ENCODE measurements around the gene LIPI.
"Not testable (repeated sequence)": the region's sequence is repeated elsewhere in the genome, so short reads cannot be mapped to it uniquely, and the experiment has no call there.

LIPI gene

DNA sequence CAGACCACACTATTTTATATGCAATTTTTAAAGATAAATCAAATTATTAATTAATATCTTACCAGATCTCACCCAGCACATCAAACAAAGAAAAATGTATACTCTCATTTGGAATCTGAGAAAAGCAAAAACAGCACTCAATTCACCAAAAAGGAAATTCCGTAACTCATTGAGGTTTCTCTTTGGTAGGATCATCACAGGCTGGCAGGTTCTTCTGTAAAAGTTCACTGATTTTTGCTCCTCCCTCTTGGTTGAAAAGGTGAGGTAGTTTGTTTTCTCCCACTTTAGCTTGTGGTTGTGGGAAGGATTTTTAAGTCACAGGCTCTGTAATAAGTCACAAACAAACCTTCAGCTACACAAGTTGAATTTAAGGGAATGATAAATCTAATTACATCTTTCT, at the start of gene LIPI:
Gene LIPI, minus strand, starts transcription at position 218 of the 400 bp plus-strand sequence. Its CDS starts 110 bp downstream, at position 108.
- DNase-seq: no peak

DNA sequence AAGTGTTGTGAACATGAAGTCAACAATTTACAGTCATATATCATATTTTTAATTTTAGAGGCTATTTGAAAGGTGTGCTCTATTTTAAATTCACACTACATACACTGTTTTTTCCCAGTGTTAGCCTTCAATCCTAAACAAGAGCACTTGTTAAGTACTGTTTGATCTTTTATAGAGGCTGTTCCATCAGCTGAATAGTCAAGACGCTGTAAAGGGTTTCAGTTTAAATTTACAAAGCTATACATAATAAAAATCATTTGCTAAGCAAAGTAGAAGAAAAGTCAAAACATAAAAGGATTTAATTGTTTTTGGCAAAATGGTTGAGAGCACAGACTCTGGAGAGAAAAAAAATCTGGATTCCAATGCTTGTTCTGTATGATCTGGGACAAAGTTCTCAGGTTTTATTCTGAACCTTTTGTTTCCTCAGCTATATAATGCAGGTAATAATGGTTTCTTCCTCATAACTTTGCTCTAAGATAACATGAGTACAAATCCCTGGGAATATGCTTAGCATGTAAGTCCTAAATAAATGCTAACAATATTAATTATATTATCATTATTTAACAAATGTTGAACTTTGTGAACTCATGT, 49.5 kb upstream of the LIPI start:
- no peak for DNase-seq

DNA sequence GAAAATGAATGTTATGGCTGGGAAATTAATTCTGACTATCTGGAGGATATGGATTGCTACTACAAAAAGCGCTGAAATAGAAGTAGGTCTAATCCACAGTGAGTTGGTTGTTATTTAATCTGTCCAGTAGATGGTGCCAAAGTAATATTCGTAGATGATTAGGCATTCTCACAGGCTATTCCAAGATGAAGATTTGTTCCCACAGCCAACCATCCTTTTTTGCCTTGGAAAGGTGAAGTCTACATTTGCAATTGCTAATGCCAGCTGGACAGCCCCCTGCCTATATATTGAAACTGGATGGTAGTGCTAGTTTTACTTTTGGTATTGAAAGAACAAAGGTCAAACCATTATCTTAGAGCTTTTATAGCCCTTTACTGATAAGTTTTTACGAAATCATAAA, 49.0 kb upstream of the LIPI start:
- peak in 1 of 2 experiments; percentile 37 for DNase-seq

DNA sequence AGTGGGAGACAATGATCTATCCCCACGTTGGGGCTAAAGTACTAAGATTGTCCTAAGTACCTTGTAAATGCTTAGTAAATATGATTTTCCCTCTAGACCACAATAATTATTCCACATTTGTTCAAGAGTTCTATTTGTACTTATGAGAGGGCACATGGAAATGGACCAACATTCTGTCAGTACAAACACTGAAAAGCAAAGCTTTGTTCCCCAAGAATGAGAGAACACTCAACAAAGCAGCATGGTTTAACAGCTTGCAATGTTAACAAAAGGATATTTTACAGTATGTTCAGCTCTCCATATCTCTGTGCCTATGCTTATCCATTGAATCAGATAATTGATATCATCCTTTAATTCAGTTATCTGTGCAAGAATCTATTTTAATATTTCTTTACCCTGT, 40.6 kb upstream of the LIPI start:
- peak in 1 of 2 experiments; percentile 16 for DNase-seq

DNA sequence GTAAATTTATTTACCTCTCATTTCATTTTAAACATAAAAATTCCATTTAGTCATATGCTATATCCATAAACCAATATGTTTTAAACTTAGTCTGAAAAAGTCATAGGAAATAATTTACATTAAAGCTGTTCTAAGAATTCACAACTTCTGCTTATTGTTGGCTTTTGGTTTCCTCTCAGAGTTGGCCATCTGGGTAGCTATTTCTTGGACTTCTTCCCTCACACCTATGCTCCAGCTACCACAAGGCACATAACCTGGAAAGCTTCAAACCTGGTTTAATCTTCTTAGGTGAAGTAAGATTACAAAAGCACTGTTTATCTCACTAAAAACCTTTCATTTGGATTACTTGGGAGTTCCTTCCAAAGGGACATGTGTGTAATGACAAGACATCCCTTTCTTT, 35.0 kb upstream of the LIPI start:
- no peak for DNase-seq

DNA sequence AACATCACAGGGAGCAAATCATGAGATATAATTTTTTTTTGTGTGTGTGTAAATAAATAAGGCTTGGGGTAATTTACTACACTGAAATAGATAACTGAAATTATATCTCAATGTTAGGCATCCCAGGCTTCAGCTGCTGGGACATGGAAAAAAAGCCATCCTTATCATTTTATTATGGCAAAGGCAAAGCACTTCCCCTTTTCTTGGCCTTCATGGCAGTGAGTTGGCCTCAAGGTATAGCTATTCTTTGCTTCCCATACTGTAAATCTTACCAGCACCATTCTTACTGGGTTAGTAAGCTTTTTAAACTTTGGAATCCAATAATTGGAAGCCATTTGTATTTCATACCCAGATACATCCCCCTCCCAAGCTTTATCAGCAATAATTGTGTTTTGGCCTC, 34.2 kb upstream of the LIPI start:
- no peak for DNase-seq

DNA sequence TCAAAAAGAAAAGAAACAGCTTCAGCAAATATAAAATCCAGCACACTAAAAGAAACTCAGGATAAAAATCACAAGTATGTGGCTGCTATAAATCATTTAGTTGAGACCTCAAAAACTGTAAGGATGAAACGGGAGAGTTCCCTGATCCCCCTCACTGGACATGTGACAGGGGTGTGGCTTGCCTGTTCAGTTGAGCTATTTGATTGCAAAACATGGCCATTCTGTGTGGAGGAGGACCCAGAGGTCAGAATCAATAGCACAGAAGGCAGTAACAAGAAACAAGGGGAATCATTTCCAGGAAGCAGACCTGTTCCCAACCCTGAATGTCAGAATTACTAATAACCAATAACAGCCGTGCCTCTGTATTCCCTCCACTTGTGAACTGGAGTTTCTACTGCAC, 33.1 kb upstream of the LIPI start:
- no peak for DNase-seq

DNA sequence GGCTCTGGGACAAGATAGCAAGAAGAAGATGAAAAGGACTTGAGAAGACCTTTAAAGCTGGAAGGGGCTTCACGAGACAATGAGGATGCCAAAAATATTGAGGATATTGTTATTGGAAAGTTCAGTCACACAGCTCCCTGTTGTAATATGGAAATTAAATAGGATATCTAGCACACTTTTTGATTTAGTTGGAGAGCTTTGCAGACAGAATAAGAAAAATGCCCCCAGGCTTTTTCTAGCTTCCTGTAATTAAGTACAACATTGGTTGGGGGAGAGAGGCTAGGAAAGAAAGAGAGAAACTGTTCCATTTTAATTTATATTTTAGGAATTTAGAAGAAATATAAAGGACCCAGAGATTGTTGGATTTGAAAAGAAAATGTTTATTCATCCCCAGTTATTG, 32.7 kb upstream of the LIPI start:
- no peak for DNase-seq

DNA sequence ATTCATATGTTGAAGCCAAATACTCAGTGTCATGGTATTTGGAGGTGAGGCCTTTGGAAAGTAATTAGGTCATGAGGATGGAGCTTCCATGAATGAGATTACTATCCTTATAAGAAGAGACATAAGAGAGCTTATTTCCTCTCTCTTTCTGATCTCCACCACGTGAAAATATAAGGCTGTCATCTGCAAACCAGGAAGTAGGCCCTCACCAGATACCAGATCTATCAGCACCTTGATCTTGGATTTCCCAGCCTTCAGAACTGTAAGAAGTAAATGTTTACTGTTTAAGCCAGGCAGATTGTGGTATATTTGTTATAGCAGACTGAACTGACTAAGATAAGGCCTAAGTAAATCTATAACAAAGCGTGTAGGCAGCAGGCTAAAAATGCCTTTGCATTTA, 30.5 kb upstream of the LIPI start:
- DNase-seq: no peak

DNA sequence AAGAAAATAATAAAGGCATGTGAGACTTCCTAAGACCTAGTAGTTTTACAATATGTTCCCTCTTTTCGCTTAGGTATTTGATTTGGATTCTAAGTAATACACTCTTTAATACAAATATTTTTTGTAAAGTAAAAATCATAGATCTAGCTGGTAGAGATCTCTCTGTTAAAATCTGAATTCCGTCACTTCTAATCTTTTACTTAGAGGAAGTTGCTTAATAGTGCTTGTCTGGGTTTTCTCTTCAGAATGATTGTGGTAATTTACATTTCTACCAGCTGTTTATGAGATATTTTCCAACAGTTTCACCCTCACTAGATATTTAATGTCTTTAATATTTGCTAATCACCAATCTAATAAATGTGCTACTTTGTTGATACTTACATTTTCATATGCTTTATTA, 28.5 kb upstream of the LIPI start:
- no peak for DNase-seq

DNA sequence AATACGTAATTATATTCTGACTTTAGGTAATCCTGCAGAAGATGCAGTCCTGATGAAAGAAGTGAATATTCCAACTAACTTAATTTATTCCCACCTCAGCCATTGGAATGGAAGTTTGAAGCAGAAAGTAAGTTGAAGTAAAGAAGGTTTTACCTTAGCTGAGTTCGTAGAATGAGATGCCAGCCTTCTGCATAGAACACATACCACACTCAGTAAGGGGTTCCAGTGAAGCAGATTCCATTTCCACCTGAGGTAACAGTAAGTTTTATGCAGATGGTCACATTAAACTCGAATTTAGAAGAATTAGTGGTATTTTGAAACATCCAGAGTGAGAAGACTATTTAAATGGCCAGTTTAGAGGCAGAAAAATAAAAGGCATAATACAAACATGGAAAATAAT, 25.4 kb upstream of the LIPI start:
- no peak for DNase-seq

DNA sequence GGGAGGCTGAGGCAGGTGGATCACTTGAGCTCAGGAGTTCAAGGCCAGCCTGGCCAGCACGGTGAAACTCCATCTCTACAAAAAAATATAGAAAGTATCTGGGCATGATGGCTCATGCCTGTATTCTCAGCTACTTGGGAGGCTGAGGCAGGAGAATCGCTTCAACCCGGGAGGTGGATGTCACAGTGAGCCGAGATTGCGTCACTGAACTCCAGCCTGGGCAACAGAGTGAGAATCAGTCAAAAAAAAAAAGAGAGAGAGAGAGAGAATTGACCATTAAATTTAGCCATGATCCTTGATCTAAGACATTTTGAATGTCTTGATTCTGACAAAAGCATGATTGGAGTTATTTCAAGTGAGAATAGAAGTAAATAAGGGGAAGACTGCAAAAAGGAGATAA, 24.3 kb upstream of the LIPI start:
- no peak for DNase-seq

DNA sequence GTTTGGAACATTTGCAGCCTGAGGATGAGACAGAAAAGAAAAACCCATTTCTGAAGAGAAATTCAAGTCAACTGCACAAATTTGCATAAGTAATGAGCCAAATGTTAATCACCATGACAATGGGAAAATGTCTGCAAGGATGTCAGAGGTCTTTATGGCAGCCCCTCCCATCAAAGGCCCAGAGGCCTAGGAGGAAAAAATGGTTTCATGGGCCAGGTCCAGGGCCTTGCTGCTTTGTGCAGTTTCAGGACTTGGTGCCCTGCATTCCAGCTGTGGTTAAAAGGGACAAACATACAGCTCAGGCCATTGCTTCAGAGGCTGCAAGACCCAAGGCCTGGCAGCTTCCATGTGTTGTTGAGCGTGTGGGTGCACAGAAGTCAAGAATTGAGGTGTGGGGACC, 18.6 kb upstream of the LIPI start:
- no peak for DNase-seq

DNA sequence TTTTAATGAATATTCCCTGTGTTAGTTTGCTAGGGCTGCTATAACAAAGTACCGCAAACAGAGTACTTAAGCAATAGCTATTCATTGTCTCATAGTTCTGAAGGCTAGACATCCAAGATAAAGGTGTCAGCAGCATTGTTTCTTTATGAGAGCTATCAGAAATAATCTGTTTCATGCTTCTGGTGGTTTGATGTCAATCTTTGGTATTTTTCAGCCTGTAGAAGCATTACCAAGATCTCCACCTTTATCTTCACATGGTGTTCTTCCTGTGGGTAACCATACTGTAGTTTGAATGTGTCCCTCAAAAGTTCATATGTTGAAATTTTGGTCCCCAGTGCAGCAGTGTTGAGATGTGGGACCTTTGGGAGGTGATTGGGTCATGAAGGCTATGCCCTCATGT, 12.6 kb upstream of the LIPI start:
- no peak for DNase-seq

DNA sequence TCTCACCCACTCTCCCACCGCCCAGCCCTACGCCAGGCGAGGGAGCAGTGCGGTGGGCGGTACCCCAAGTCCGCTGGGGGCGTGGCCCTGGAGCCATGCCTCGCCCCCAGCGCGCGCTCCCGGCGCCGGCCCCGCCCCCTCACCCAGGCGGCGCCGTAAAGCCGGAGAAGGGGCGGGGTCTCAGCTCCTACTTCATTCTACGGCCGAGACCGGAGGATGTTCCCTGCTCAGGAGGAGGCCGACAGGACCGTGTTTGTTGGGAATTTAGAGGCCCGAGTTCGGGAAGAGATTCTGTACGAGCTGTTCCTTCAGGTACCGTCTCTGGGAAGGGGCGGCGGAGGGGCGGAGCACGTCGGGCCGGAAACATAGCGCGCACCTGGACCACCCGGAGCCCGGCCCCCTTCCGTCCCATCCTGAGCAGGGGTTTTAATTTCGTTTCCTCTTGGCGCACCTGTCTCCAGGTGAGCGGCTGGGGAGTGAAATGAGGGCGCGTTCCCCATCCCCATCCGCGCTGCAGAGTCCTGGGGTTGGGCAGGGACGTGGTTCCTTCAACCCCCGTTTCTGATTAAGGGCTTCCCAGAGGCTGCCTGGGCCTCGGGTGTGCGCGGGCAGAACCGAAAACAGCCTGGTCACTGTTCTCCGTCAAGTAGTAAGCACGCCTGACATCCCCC, 5.4 kb upstream of the LIPI start, which contains the start of gene RBM11:
Gene RBM11, plus strand, starts transcription at position 187 of the 671 bp plus-strand sequence. Its CDS starts 30 bp downstream, at position 217.
- peak; percentile 58 to 66 for DNase-seq

DNA sequence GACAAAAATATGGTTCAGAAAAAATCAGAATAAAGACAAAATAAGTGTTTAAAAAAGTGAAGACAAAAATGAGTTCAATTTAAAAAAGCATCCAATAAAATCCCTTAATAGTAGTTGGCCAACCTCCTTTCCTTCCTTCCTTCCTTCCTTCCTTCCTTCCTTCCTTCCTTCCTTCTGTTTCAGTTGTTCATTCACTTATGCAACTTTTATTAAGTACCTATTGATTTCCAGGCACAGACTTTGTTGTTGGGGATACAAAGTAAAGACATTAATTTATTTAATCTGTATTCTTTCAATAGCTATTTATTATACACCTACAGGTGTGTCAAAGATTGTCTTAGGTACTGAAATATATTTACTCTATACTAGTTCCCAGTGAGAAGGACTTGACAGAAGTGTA, 2.4 kb upstream of the LIPI start:
- no peak for DNase-seq

DNA sequence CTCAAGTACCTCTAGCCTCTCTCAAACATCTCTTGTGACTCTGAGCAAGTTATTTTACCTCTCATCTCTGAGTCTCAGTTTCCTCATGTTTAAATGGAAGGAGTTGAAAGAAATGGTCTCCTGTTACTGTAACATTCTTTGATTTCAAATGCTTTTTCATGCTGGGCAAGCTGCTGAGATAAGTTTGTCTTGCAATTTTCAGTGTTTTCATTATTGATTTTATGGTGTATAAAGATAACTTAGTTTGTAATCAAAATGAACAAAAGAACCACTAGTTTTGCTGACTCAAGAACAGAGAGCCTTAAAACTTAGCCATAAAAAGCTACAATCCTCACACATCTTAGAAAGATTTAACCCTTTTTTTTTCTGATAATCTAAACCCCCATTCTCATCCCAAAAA, 4.5 kb downstream of the LIPI start:
- DNase-seq: no peak

DNA sequence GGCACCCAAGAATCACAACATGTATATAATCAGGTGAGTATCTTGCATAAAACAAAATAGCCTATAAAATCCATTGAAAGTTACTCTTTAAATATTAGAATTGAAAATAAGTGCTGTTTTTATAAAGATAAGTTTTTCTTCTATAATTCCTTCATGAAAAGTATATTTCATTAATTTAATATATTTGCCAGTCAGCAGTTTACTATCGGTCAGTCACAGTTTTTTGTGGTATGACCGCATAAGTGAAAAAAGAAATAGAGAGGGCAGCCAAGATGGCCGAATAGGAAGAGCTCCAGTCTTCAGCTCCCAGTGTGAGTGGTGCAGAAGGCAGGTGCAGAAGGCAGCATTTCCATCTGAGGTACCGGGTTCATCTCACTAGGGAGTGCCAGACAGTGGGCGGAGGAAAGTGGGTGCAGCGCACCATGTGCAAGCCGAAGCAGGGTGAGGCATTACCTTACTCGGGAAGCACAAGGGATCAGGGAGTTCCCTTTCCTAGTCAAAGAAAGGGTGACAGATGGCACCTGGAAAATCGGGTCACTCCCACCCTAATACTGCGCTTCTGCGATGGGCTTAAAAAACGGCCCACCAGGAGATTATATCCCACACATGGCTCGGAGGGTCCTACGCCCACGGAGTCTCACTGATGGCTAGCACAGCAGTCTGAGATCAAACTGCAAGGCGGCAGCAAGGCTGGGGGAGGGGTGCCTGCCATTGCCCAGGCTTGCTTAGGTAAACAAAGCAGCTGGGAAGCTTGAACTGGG, 44.1 kb downstream of the LIPI start:
- DNase-seq: not testable (repeated sequence)

DNA sequence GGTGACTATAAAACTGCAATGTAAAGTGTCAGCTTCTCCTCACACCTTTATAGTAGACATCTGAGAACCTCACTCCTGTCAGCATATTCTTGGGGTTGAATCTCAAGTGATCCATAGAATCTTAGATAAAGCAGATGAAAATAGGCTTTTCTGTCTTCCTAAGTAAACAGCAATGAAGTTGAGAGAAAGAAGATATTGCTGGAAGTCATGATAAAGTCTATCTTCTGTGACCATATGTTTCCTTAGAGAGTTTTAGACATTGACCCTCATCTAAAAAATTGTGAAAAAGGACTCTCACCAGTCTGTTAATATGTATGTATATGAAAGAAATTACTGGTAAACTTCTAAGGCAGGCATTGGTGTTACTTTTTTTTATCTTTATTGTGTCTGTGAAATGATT, 66.8 kb downstream of the LIPI start:
- no peak for DNase-seq

DNA sequence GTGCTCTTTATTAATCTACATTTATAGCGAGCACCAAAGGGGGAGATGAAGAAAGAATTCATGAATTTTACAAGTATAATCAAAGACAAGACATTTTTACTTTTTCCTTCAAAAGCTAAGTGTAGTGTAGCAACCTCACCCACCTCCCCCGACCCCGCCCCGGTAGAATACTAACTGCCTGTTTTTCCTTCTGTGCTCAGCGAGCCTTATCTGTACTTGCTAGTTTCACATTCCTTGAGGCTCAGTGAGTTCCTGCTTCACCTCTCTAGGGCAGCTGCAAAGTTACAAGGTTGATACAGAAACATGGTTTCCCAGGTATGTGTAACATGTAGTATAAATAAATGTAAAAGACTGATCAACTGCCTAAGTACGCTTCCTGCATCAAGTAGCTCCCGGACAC, 86.5 kb downstream of the LIPI start:
- no peak for DNase-seq

DNA sequence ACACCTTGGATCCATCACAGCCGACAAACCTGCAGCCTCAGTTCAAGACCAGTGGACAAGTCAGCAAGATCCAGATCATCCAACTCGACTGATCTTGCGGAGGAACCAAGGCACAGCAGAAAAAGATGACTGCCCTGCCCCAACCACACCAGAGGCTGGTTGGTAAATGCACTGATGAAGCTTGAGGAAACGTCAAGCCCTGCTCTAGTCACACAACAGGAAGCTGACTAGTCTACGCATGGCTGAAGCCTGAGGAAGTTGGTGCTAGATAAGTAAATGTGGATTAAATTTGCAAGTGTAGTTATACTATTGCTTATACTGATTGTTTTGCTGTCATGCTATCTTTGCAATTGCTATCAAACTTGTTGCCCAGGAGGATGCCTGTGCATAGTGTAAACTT, 89.0 kb downstream of the LIPI start:
- no peak for DNase-seq

DNA sequence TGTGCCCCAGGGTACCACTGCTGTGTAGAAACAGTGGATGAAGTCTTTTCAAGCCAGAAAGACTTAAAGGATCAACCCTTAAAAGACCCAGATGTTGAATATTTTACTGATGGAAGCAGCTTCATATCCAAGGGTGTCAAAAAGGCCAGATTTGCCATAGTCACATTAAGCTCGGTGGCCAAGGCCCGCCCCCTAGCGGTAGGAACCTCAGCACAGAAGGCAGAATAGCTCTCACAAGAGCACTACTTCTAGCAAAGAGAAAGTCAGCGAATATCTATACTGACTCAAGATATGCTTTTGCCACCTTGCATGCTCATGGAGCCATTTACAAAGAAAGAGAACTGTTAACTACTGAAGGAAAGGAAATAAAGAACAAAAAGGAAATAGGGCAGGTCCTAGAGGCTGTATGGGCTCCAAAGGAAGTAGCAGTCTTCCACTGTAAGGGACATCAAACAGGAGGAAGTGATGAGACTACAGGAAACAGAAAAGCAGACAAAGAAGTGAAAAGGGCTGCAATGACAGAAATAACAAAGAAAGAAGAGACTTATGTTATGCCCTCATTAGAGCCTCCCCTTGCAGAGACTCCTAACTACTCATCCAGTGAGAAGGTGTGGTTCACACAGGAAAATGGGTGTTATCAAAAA, 90.5 kb downstream of the LIPI start:
- DNase-seq: peak; percentile 2 to 27

DNA sequence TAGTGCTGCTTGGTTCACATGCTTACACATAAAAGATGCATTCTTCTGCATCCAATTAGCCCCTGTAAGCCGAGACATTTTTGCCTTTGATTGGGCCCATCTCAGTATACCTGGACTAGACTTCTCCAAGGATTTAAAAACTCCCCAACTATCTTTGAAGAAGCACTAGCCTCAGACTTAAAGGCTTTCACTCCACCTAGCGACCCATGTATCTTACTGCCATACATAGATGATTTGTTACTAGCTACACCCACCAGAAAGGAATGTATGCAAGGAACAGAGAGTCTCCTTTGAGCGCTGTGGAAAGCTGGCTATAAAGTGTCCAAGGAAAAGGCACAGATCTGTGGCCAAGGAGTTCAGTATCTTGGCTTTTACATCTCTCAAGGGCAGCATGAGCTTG, 91.7 kb downstream of the LIPI start:
- no peak for DNase-seq

DNA sequence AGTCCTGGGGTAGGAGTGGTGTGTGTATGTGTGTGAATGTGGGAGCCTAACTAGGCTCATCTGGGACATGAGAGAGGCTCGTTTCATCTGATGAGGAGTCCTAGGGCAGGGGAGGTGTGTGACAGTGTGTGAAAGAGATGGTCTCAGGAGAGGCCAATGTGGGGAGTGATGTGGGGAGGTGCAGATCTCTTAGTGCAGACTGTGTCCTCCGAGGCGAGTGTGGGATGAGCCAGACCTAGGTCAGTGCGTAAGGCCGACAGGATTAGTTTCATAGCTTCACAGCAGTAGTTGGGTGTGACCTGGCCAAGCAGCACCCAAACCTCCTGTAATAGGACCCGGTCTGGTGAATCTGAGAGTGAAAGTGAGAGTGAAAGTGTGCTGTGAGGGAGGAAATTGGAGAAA, 94.7 kb downstream of the LIPI start:
- no peak for DNase-seq

Measured in NCI-H2081 (cell line).